Brain microvascular endothelial cell (primary cell): ENCODE data around the gene SEMA6A.

Source experiments
- DNase-seq: peaks from one replicate; pipeline ENCODE4 v3.0.0-alpha.2; 2020
- H3K27ac ChIP-seq: fragments of 250-450 bp; sonication (Bioruptor Pico); 2 replicates; pipeline ENCODE4 v1.5.1; 2020; ENCODE audit warnings: mild to moderate bottlenecking, moderate library complexity
- H3K27me3 ChIP-seq: fragments of 250-450 bp; sonication (Bioruptor Pico); replicated peaks from 2 replicates; pipeline ENCODE4 v1.5.1; 2020; ENCODE audit warnings: mild to moderate bottlenecking
- H3K36me3 ChIP-seq: fragments of 250-450 bp; sonication (Bioruptor Pico); replicated peaks from 2 replicates; pipeline ENCODE4 v1.5.1; 2020; ENCODE audit warnings: mild to moderate bottlenecking
- H3K4me3 ChIP-seq: 2 replicates; pipeline ENCODE4 v1.5.1; 2011; ENCODE audit warnings: low read depth, mild to moderate bottlenecking, control low read depth, low read length, moderate library complexity
- CTCF ChIP-seq: IDR thresholded peaks from 2 replicates; pipeline ENCODE4 v1.5.1; 2011; ENCODE audit warnings: low read depth, mild to moderate bottlenecking, moderate library complexity, low read length, control low read depth, inconsistent platforms; ENCODE audit errors: missing control alignments
- in situ Hi-C: cut with HindIII; loops from 2 replicates; pipeline ENCODE4 v1.10.0; 2017; ENCODE audit warnings: low sequenced_read_pairs, low pct_ligation_motif_present

The SEMA6A gene

DNA sequence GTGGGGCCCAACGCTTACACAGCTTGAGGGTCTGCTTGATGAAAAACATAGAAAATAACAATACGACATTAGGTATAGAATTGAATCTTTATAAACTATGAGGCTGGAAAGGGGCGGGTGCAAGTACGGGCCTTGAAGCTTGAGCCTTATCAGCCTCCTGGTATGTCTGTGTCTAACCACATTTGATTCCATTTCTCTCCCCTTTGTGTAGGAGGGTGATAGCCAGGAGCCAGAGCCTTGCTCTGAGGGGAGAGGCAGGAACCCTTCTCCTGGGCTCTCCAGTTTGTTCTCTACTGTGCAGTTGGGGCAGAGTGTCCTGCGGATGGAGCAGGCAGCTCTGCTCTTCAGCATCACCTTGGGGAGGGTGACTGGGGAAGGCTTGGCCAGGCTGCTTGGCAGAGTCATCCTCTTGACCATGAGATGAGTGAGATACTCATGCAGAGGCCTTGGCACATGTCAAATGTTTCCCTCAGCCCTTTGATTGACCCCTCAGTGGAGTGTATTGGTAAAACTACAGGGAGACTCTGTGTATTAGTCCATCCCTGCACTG lies 153.5 kb downstream of the SEMA6A start:
- Histone ChIP-seq H3K36me3 (no peaks in the 10 kb centered on the region), H3K27me3 (no peaks in the 10 kb centered on the region), H3K4me3 (no peak overlapping the region), H3K27ac (no peak overlapping the region)
- in situ Hi-C loops = no loop called here
- no peak for TF ChIP-seq CTCF
- no peak for DNase-seq

DNA sequence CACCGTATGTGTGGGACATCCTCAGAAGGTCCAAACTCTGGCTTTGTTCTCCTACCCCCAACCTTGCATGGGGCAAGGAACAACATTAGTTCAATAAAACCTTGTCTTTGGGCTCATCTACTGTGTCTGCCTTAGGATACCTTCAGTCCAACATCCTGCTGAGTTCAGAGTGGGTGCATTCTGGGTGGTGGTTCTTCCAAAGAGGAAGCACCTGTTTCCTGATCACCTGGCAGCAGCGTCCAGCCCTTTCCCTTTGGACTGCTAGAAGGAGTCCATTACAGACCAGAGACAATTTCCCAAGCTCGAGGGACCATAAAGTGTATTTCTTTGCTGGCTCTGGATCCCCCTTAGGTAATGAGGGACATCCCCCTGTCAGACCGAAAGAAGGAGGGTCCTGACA lies 154.1 kb downstream of the SEMA6A start:
- DNase-seq = no peak
- H3K4me3 ChIP-seq = no peak overlapping the region
- no peak for TF ChIP-seq CTCF
- no peak overlapping the region for H3K27ac ChIP-seq
- H3K27me3 ChIP-seq = no peaks in the 10 kb centered on the region
- no peaks in the 10 kb centered on the region for H3K36me3 ChIP-seq
- in situ Hi-C loops = no loop called here

- in situ Hi-C loops = no loop called here
- H3K27ac ChIP-seq = no peak overlapping the region
- TF ChIP-seq CTCF = no peak
Observed at GRCh38 chr5:116419258-116419657, 155.4 kb downstream of the SEMA6A start.

GRCh38 chr5:116418774-116419173 lies 155.8 kb downstream of the SEMA6A start:
- Histone ChIP-seq H3K27ac (no peak overlapping the region), H3K4me3 (no peak overlapping the region), H3K36me3 (no peaks in the 10 kb centered on the region), H3K27me3 (no peaks in the 10 kb centered on the region)
- TF ChIP-seq CTCF = no peak
- no peak for DNase-seq
- in situ Hi-C loops = no loop called here

More at GRCh38 chr5:116419258-116419657, 155.4 kb downstream of the SEMA6A start:
- H3K4me3 ChIP-seq = no peak overlapping the region
- no peaks in the 10 kb centered on the region for H3K36me3 ChIP-seq
- H3K27me3 ChIP-seq = no peaks in the 10 kb centered on the region
- DNase-seq = no peak

- H3K4me3 ChIP-seq = no peak overlapping the region
- in situ Hi-C loops = no loop called here
Observed at GRCh38 chr5:116418016-116418415, 156.6 kb downstream of the SEMA6A start.

More at GRCh38 chr5:116418016-116418415, 156.6 kb downstream of the SEMA6A start:
- Histone ChIP-seq H3K27me3 (no peaks in the 10 kb centered on the region), H3K36me3 (no peaks in the 10 kb centered on the region), H3K27ac (no peak overlapping the region)
- no peak for DNase-seq
- TF ChIP-seq CTCF = no peak
